GM12878 (cell line): ENCODE data around the gene NTF3. TPM values are rescaled to one million over a fixed set of nuclear protein-coding genes. Genes with fewer than 3 reads are reported as not detected.

ENCODE experiments used
- ATAC-seq: fragments of 200-7000 bp; cut with Tn5 transposase; 3 replicates; pipeline ENCODE4 v1.9.1; 2020; ENCODE audit warnings: mild to moderate bottlenecking, moderate library complexity
- BruUV-seq: library from RNA; stranded (reverse); fragments of 400-500 nt; replicated peaks from 2 replicates; lab custom pipeline; 2021; lab: Mats Ljungman, UMichigan
- CTCF ChIA-PET: fragments of 300-600 bp; sonication (Branson Sonifier 250); formaldehyde crosslinking; extraction: SDS; loops from one replicate; lab custom pipeline; 2021; ENCODE audit warnings: inconsistent platforms; lab: Yijun Ruan, JAX
- POLR2A ChIA-PET: fragments of 350-600 bp; formaldehyde crosslinking; extraction: SDS; loops from one replicate; lab custom pipeline; 2021; ENCODE audit warnings: inconsistent platforms; lab: Charles Lee
- RAD21 ChIA-PET: fragments of 300-600 bp; sonication (Branson Sonifier 250); formaldehyde crosslinking; loops from one replicate; lab custom pipeline; 2023; ENCODE audit warnings: antibody characterized with exemption; ENCODE audit not compliant: unreplicated experiment; lab: Charles Lee
- SMC1A ChIA-PET: fragments of 300-600 bp; sonication (Branson Sonifier 250); formaldehyde crosslinking; loops from one replicate; lab custom pipeline; 2023; ENCODE audit not compliant: unreplicated experiment, uncharacterized antibody; lab: Charles Lee
- DNase-seq: peaks from one replicate; pipeline ENCODE4 v3.0.0-alpha.2; 2011; ENCODE audit warnings: low read depth, low spot score
- FAIRE-seq: peaks from 3 replicates; lab custom pipeline; 2011; peaks lifted over from hg19 to GRCh38; lab: Jason Lieb, UNC
- H2AFZ ChIP-seq: 2 replicates; pipeline ENCODE4 v1.6.0; 2011; ENCODE audit warnings: low read depth, low read length, control low read depth; ENCODE audit not compliant: control insufficient read depth
- H3K27ac ChIP-seq: 2 replicates; pipeline ENCODE4 v1.5.1; 2011; ENCODE audit warnings: control low read depth; ENCODE audit not compliant: control insufficient read depth, insufficient read depth
- H3K27me3 ChIP-seq, 2 experiments: replicated peaks in 1 of 2; 2 replicates each; pipeline versions ENCODE4 v1.6.0 to v1.6.1; 2011; ENCODE audit warnings: low read length in 1 of 2; ENCODE audit not compliant: control insufficient read depth in 2 of 2, insufficient read depth in 2 of 2
- H3K36me3 ChIP-seq, 2 experiments: 2 replicates each; pipeline ENCODE4 v1.5.1; 2011; ENCODE audit warnings: low read length in 1 of 2; ENCODE audit not compliant: control insufficient read depth in 2 of 2, insufficient read depth in 2 of 2
- H3K4me1 ChIP-seq: 2 replicates; pipeline ENCODE4 v1.6.1; 2011; ENCODE audit warnings: mild to moderate bottlenecking, low read length, moderate library complexity, mixed read lengths; ENCODE audit not compliant: control insufficient read depth, insufficient read depth
- H3K4me2 ChIP-seq: 2 replicates; pipeline ENCODE4 v1.6.0; 2011; ENCODE audit warnings: control low read depth; ENCODE audit not compliant: control insufficient read depth, insufficient read depth
- H3K4me3 ChIP-seq: fragments of 200-600 bp; sonication (generic); 2 replicates; pipeline ENCODE4 v1.5.1; 2016
- H3K79me2 ChIP-seq: 2 replicates; pipeline ENCODE4 v1.6.0; 2011; ENCODE audit warnings: low read length; ENCODE audit not compliant: control insufficient read depth, insufficient read depth
- H3K9ac ChIP-seq: 2 replicates; pipeline ENCODE4 v1.8.0; 2011; ENCODE audit warnings: low read length, control low read depth, mixed read lengths; ENCODE audit not compliant: control insufficient read depth, insufficient read depth
- H3K9me3 ChIP-seq: replicated peaks from 3 replicates; pipeline ENCODE4 v1.5.1; 2011; ENCODE audit warnings: mild to moderate bottlenecking, low read length; ENCODE audit not compliant: control insufficient read depth, insufficient read depth
- H4K20me1 ChIP-seq: 2 replicates; pipeline ENCODE4 v1.6.0; 2011; ENCODE audit not compliant: control insufficient read depth, insufficient read depth
- CREM ChIP-seq: IDR thresholded peaks from 2 replicates; pipeline ENCODE4 v1.6.1; 2014; ENCODE audit warnings: antibody characterized with exemption, low read depth
- RCOR1 ChIP-seq: conservative IDR thresholded peaks from 2 replicates; pipeline ENCODE4 v1.6.1; 2012; ENCODE audit warnings: low read depth, low read length, improper control_type of control experiment
- RELA ChIP-seq: fragments of 450-650 bp; IDR thresholded peaks from 2 replicates; pipeline ENCODE4 v1.8.0; 2014; ENCODE audit warnings: borderline replicate concordance; ENCODE audit not compliant: partially characterized antibody
- WGBS: methylation state at CpG from one replicate; pipeline ENCODE4 v1.1.6; 2016; ENCODE audit warnings: low lambda C conversion rate; ENCODE audit not compliant: insufficient replicate concordance, insufficient coverage; ENCODE audit errors: missing lambda C conversion rate; 5-methylcytosine and 5-hydroxymethylcytosine counted together
- in situ Hi-C: fragments of 300-500 bp; cut with MboI; formaldehyde crosslinking; loops from 9 replicates; pipeline ENCODE4 v1.14.3; 2018; ENCODE audit warnings: mixed read lengths
- intact Hi-C: fragments of 100-400 bp; cut with micrococcal nuclease; formaldehyde crosslinking; loops from one replicate; pipeline ENCODE4 v1.14.2; 2022; ENCODE audit not compliant: unreplicated experiment
- polyA plus RNA-seq, 11 experiments: library from polyadenylated mRNA; depleted of rRNA in 4 of 11; unstranded in 6 of 11; stranded (reverse) in 5 of 11; fragments of >200 nt; fragmentation: Nextera tagmentation in 4 of 11; fragmentation: Illumina TruSeq in 1 of 11; extraction: Ambion mirVana in 4 of 11; extraction: Trizol in 1 of 11; gene quantifications; 1 replicate in 1 of 11; 2 replicates in 10 of 11; pipeline versions ENCODE4 v1.2.1 to v1.2.3, GENCODE V29; 2011 to 2016; ENCODE audit warnings: inconsistent platforms in 2 of 11, missing spikeins in 2 of 11, low read depth in 1 of 11
- total RNA-seq, 4 experiments: library from RNA; depleted of rRNA in 3 of 4; stranded (reverse); fragments of >200 nt in 3 of 4; fragmentation: Illumina TruSeq in 1 of 4; extraction: Trizol in 1 of 4; gene quantifications; 2 replicates each; pipeline versions ENCODE4 v1.2.1 to v1.2.3, GENCODE V29; 2013 to 2021
- TF ChIP-seq, protein P1 (sequence below): fragments of 450-650 bp; IDR thresholded peaks from 2 replicates; pipeline ENCODE4 v1.6.1; 2016; ENCODE audit warnings: mild to moderate bottlenecking
- TF ChIP-seq, protein P2 (sequence below): IDR thresholded peaks from 2 replicates; pipeline ENCODE4 v1.6.1; 2011; ENCODE audit warnings: borderline replicate concordance, low read depth, mild to moderate bottlenecking, moderate library complexity, low read length; ENCODE audit not compliant: insufficient read depth, poor library complexity, severe bottlenecking
- TF ChIP-seq, protein P3 (sequence below): IDR thresholded peaks from 2 replicates; pipeline ENCODE4 v1.6.1; 2012; ENCODE audit warnings: mild to moderate bottlenecking, low read depth, low read length

NTF3 gene
- total and polyA plus RNA-seq, 10 of the 15 experiments (the other 5 are each of a cell fraction or from before 2014, with no cell fraction given): 0.07 TPM; not detected in 9

DNA sequence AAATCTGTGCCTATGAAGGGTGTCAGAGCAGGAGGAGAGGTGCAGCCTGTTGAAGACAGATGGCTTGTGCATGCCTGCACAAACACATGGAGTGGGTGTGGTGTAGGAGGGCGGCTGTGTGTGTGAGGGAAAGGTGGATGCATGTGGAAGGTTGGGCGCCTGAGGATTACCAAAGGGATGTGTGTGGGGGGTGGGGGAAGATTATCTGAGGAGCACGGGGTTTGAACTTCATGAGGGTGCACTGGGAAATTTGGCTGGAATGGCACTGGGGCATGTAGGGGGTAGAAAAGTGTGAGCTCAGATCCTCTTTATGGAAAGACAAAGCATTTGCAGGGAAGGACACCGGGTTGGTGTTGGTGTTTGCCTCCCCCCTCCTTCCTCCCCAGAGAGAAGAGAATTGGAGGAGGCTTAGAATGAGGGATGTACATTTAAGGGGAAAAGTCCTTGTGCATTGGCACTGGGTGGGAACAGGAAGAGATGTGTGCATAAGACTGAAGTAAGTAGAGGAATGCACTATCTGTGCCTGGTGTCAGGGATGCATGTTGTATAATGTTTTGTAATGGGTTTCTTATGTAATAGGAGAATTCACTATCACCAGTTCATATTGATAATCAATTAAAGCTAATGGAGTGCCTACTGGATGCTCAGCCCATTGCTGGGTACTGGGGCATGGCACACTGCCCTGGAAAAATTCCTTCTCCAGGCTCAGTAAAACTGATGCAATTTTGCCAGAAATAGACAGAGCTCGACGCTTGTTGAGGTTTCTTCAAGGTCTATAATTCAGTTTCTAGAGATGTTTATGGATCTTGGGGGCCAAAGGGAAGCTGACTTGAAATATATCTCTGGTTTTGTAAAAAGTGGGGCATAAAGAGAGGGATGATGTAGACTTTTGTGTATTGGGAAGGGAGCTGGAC is 3.0 kb downstream of the NTF3 start:
- POLR2A ChIA-PET: no interaction called here
- Histone ChIP-seq H4K20me1 (no peaks in the 10 kb centered on the region), H3K4me1 (no peaks in the 10 kb centered on the region), H3K9me3 (no peaks in the 10 kb centered on the region), H3K79me2 (no peaks in the 10 kb centered on the region), H3K4me3 (no peak overlapping the region), H3K36me3 (no peaks in the 10 kb centered on the region), H3K27ac (no peak overlapping the region), H2AFZ (no peak overlapping the region), H3K9ac (no peak overlapping the region), H3K27me3 (peaks cover 4 to 12% of the 10 kb centered on the region in 2 experiments), H3K4me2 (no peak overlapping the region)
- SMC1A ChIA-PET: no interaction called here
- intact Hi-C loops: no loop called here
- FAIRE-seq (no peak), DNase-seq (no peak), ATAC-seq (no peak)
- TF ChIP-seq RELA: no peak
- no peak for TF ChIP-seq CREM
- TF ChIP-seq RCOR1: no peak
- TF ChIP-seq, protein P1, sequence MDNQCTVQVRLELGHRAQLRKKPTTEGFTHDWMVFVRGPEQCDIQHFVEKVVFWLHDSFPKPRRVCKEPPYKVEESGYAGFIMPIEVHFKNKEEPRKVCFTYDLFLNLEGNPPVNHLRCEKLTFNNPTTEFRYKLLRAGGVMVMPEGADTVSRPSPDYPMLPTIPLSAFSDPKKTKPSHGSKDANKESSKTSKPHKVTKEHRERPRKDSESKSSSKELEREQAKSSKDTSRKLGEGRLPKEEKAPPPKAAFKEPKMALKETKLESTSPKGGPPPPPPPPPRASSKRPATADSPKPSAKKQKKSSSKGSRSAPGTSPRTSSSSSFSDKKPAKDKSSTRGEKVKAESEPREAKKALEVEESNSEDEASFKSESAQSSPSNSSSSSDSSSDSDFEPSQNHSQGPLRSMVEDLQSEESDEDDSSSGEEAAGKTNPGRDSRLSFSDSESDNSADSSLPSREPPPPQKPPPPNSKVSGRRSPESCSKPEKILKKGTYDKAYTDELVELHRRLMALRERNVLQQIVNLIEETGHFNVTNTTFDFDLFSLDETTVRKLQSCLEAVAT: no peak
- TF ChIP-seq, protein P2, sequence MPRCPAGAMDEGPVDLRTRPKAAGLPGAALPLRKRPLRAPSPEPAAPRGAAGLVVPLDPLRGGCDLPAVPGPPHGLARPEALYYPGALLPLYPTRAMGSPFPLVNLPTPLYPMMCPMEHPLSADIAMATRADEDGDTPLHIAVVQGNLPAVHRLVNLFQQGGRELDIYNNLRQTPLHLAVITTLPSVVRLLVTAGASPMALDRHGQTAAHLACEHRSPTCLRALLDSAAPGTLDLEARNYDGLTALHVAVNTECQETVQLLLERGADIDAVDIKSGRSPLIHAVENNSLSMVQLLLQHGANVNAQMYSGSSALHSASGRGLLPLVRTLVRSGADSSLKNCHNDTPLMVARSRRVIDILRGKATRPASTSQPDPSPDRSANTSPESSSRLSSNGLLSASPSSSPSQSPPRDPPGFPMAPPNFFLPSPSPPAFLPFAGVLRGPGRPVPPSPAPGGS: no peak
- TF ChIP-seq, protein P3, sequence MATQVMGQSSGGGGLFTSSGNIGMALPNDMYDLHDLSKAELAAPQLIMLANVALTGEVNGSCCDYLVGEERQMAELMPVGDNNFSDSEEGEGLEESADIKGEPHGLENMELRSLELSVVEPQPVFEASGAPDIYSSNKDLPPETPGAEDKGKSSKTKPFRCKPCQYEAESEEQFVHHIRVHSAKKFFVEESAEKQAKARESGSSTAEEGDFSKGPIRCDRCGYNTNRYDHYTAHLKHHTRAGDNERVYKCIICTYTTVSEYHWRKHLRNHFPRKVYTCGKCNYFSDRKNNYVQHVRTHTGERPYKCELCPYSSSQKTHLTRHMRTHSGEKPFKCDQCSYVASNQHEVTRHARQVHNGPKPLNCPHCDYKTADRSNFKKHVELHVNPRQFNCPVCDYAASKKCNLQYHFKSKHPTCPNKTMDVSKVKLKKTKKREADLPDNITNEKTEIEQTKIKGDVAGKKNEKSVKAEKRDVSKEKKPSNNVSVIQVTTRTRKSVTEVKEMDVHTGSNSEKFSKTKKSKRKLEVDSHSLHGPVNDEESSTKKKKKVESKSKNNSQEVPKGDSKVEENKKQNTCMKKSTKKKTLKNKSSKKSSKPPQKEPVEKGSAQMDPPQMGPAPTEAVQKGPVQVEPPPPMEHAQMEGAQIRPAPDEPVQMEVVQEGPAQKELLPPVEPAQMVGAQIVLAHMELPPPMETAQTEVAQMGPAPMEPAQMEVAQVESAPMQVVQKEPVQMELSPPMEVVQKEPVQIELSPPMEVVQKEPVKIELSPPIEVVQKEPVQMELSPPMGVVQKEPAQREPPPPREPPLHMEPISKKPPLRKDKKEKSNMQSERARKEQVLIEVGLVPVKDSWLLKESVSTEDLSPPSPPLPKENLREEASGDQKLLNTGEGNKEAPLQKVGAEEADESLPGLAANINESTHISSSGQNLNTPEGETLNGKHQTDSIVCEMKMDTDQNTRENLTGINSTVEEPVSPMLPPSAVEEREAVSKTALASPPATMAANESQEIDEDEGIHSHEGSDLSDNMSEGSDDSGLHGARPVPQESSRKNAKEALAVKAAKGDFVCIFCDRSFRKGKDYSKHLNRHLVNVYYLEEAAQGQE: no peak
- RAD21 ChIA-PET: no interaction called here
- CTCF ChIA-PET: no interaction called here
- in situ Hi-C loops: no loop called here
- no TSS peak for BruUV-seq
- WGBS: 24% methylated on average over 6 of the region's 6 CpGs
